ENCODE data around the gene ATP4A.

DNA sequence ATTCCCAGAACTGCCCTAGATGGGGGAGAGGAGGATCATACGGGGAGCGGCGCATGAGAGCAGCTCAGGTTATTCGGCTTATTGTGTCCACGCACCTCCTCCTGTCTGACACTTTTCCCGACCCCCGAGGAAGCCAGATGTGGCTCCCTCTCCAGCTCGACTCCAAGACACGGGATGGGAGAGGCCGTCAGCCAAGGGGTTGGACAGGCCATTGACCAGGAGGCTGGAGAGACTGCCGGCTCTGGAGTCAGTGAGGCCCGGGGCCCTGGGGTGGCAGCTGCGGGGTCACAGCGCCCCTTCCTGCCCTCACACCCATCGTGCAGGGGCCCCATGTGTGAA, 52.9 kb downstream of the ATP4A start:
- TF ChIP-seq EZH2 (IDR thresholded peaks at IDR 0.05; ENCODE audit: borderline replicate concordance, insufficient read depth, low read length, poor library complexity, severe bottlenecking) (no peak), MXI1 (conservative IDR thresholded peaks at IDR 0.05; ENCODE audit: poor library complexity, severe bottlenecking) (no peak)
- TF ChIP-seq, protein P1, sequence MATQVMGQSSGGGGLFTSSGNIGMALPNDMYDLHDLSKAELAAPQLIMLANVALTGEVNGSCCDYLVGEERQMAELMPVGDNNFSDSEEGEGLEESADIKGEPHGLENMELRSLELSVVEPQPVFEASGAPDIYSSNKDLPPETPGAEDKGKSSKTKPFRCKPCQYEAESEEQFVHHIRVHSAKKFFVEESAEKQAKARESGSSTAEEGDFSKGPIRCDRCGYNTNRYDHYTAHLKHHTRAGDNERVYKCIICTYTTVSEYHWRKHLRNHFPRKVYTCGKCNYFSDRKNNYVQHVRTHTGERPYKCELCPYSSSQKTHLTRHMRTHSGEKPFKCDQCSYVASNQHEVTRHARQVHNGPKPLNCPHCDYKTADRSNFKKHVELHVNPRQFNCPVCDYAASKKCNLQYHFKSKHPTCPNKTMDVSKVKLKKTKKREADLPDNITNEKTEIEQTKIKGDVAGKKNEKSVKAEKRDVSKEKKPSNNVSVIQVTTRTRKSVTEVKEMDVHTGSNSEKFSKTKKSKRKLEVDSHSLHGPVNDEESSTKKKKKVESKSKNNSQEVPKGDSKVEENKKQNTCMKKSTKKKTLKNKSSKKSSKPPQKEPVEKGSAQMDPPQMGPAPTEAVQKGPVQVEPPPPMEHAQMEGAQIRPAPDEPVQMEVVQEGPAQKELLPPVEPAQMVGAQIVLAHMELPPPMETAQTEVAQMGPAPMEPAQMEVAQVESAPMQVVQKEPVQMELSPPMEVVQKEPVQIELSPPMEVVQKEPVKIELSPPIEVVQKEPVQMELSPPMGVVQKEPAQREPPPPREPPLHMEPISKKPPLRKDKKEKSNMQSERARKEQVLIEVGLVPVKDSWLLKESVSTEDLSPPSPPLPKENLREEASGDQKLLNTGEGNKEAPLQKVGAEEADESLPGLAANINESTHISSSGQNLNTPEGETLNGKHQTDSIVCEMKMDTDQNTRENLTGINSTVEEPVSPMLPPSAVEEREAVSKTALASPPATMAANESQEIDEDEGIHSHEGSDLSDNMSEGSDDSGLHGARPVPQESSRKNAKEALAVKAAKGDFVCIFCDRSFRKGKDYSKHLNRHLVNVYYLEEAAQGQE (IDR thresholded peaks at IDR 0.05; ENCODE audit: borderline replicate concordance): no peak
- TF ChIP-seq, protein P2, sequence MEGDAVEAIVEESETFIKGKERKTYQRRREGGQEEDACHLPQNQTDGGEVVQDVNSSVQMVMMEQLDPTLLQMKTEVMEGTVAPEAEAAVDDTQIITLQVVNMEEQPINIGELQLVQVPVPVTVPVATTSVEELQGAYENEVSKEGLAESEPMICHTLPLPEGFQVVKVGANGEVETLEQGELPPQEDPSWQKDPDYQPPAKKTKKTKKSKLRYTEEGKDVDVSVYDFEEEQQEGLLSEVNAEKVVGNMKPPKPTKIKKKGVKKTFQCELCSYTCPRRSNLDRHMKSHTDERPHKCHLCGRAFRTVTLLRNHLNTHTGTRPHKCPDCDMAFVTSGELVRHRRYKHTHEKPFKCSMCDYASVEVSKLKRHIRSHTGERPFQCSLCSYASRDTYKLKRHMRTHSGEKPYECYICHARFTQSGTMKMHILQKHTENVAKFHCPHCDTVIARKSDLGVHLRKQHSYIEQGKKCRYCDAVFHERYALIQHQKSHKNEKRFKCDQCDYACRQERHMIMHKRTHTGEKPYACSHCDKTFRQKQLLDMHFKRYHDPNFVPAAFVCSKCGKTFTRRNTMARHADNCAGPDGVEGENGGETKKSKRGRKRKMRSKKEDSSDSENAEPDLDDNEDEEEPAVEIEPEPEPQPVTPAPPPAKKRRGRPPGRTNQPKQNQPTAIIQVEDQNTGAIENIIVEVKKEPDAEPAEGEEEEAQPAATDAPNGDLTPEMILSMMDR (IDR thresholded peaks at IDR 0.05; ENCODE audit: poor library complexity, severe bottlenecking): peak; percentile 43
